Activated naive CD8-positive, alpha-beta T cell (primary cell): ENCODE results near the gene CACNA1B.
A peak's percentile ranks its signal among the peaks of the same experiment; 100 is the strongest.
"Not testable (repeated sequence)": the region's sequence is repeated elsewhere in the genome, so short reads cannot be mapped to it uniquely, and the experiment has no call there.

Experiments used
- H3K27ac Mint-ChIP-seq: one replicate; pipeline ENCODE4 v1.8.0; 2021; ENCODE audit warnings: mixed read lengths
- H3K27me3 Mint-ChIP-seq: one replicate; pipeline ENCODE4 v1.8.0; 2021; ENCODE audit warnings: mixed read lengths
- H3K36me3 Mint-ChIP-seq: one replicate; pipeline ENCODE4 v1.8.0; 2021; ENCODE audit warnings: mixed read lengths
- H3K4me1 Mint-ChIP-seq: one replicate; pipeline ENCODE4 v1.8.0; 2021; ENCODE audit warnings: low read depth, mixed read lengths
- H3K4me3 Mint-ChIP-seq: one replicate; pipeline ENCODE4 v1.8.0; 2021; ENCODE audit warnings: mild to moderate bottlenecking, mixed read lengths
- H3K9me3 Mint-ChIP-seq: one replicate; pipeline ENCODE4 v1.8.0; 2021; ENCODE audit warnings: low read depth, mixed read lengths

The CACNA1B gene

DNA sequence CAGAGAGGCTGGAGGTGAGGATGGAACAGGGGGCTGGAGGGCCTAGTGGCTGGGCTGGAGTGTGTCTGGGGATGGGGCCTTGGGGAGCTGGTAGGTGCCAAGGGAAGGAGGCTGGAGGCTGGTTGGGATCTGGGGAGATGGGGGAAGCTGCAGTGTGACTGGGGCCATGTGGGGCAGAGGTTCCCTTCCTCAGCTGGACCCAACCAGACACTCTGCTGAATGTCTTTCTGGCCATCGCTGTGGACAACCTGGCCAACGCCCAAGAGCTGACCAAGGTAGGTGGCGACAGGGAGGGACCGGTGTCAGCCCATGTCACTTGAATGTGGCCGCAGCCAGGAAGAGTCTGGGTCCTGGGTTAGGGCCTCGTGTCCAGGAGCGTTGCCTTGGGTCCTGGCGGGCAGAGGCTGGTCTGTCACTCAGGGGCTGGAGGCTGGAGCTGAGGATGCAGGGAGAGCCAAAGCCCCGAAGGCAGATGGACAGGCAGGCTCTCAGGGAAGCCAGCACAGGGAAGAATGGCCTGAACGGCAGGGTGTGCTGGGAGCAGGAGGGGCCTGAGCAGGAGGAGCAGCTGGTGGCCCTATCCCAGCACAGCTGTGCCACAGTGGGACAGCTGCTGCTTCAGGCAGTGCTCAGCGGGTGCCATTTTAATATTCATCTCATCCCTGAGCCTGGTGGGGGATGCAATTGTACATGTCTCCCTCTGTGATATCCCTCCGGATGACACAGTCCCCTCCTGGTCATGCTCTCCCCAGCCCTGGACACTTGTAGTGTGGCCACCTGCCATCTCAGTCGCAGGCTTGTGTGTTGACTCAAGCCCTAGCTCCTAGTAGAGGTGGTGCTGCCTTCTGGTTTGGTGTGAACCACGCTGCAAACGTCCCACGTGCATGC lies 132.5 kb downstream of the CACNA1B start:
- Mint-ChIP-seq H3K27me3 (peaks cover 2% of the 10 kb centered on the region), H3K9me3 (no peaks in the 10 kb centered on the region), H3K27ac (no peak overlapping the region), H3K36me3 (no peaks in the 10 kb centered on the region), H3K4me1 (no peaks in the 10 kb centered on the region), H3K4me3 (no peak overlapping the region)

DNA sequence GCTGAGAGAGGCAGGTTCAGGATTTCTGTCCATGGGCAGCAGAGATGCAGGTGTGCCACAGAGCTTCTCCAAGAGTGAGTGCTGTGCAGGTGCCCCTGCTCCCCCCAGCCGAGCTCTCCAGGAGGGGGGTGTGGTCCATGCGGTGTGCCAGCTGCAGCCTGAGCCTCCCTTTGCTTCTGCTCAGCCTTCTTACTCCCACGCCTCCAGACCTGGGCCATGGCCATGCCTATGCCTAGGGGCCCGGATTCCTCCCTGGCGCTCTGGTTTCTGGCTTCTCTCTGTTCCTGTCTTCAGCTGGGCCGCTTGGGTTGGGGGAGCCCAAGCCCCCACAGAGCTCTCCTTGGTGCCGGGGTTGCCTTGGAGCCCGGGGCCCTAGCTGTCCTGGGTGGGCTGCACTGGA lies 133.3 kb downstream of the CACNA1B start:
- no peak overlapping the region for H3K4me3 Mint-ChIP-seq
- no peaks in the 10 kb centered on the region for H3K4me1 Mint-ChIP-seq
- no peaks in the 10 kb centered on the region for H3K36me3 Mint-ChIP-seq
- H3K27me3 Mint-ChIP-seq = no peaks in the 10 kb centered on the region
- H3K9me3 Mint-ChIP-seq = no peaks in the 10 kb centered on the region
- no peak overlapping the region for H3K27ac Mint-ChIP-seq

- H3K4me3 Mint-ChIP-seq = no peak overlapping the region
- no peak overlapping the region for H3K27ac Mint-ChIP-seq
- H3K27me3 Mint-ChIP-seq = no peaks in the 10 kb centered on the region
- H3K4me1 Mint-ChIP-seq = no peaks in the 10 kb centered on the region
- no peaks in the 10 kb centered on the region for H3K36me3 Mint-ChIP-seq
- no peaks in the 10 kb centered on the region for H3K9me3 Mint-ChIP-seq
Measured at GRCh38 chr9:138011951-138012500, 134.4 kb downstream of the CACNA1B start.

- Mint-ChIP-seq H3K4me3 (no peak overlapping the region), H3K4me1 (no peaks in the 10 kb centered on the region), H3K27ac (no peak overlapping the region), H3K27me3 (no peaks in the 10 kb centered on the region), H3K36me3 (no peaks in the 10 kb centered on the region), H3K9me3 (no peaks in the 10 kb centered on the region)
Measured at GRCh38 chr9:138013273-138013672, 135.7 kb downstream of the CACNA1B start.

GRCh38 chr9:138013836-138014562 lies 136.4 kb downstream of the CACNA1B start:
- Mint-ChIP-seq H3K27ac (no peak overlapping the region), H3K4me3 (no peak overlapping the region), H3K36me3 (no peaks in the 10 kb centered on the region), H3K4me1 (no peaks in the 10 kb centered on the region), H3K9me3 (no peaks in the 10 kb centered on the region), H3K27me3 (no peaks in the 10 kb centered on the region)

DNA sequence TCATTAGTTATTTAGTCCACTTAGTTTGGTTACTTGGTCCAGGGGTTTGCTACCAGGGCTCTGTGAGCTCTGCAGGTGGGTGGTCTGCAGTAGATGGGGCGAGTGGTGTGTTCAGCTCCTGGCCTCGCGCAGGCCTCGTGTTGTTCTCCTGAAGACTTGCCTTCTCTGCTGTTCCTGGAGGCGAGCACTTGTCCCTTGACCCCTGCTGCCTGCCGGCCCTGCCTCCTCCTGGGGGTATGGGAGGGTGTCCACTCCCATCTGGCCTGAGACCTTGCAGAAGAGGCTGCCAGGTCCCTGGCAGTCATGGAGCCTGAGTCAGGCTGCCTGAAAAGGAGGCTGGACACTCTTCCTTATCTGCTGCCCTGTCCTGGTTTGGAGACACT lies 137.0 kb downstream of the CACNA1B start:
- no peak overlapping the region for H3K27ac Mint-ChIP-seq
- no peak overlapping the region for H3K4me3 Mint-ChIP-seq
- no peaks in the 10 kb centered on the region for H3K27me3 Mint-ChIP-seq
- no peaks in the 10 kb centered on the region for H3K36me3 Mint-ChIP-seq
- no peaks in the 10 kb centered on the region for H3K4me1 Mint-ChIP-seq
- no peaks in the 10 kb centered on the region for H3K9me3 Mint-ChIP-seq

GRCh38 chr9:138015021-138015829 lies 137.6 kb downstream of the CACNA1B start:
- no peak overlapping the region for H3K27ac Mint-ChIP-seq
- no peak overlapping the region for H3K4me3 Mint-ChIP-seq
- no peaks in the 10 kb centered on the region for H3K4me1 Mint-ChIP-seq
- no peaks in the 10 kb centered on the region for H3K9me3 Mint-ChIP-seq
- no peaks in the 10 kb centered on the region for H3K27me3 Mint-ChIP-seq
- H3K36me3 Mint-ChIP-seq = no peaks in the 10 kb centered on the region

DNA sequence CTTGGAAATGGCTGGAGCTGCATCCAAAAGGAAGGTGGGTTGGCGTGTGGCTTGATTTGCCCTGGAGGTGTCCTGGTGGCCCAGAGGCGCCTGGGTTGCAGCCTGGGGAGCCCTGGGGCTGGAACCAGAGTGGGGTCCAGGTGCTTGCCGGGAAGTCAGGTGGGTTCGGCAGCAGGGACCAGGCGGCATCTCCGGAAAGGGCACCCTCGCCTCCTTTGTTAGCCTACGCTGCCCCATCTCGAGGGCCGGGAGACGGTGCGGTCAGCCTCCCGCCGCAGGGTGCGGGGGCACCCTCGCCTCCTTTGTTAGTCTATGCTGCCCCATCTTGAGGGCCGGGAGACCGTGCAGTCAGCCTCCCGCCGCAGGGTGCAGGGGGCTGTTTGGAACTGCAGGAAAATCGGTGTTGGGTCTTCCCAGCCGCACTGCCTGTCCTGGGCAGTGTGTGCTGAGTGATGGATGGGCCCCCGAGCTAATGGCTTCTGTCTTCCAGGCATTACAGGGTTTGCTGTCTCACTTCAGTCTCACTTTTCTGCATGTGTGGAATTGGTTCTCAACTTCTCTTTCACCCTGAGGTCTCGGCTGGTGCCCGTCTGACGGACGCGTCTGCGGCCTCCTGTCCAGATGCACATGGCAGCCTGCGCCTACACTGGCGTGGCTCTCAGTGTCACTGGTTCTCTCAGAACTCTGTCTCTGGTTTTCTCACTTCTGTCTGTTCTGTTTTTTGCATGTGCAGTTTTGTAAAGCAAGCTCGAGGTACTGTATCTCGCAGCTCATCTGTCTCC lies 139.0 kb downstream of the CACNA1B start:
- Mint-ChIP-seq H3K4me3 (no peak overlapping the region), H3K36me3 (no peaks in the 10 kb centered on the region), H3K9me3 (no peaks in the 10 kb centered on the region), H3K27ac (no peak overlapping the region), H3K27me3 (no peaks in the 10 kb centered on the region), H3K4me1 (no peaks in the 10 kb centered on the region)

- peaks cover 3% of the 10 kb centered on the region for H3K27me3 Mint-ChIP-seq
- H3K36me3 Mint-ChIP-seq = no peaks in the 10 kb centered on the region
- H3K4me1 Mint-ChIP-seq = no peaks in the 10 kb centered on the region
- no peaks in the 10 kb centered on the region for H3K9me3 Mint-ChIP-seq
- H3K4me3 Mint-ChIP-seq = no peak overlapping the region
- H3K27ac Mint-ChIP-seq = no peak overlapping the region
Measured at GRCh38 chr9:138017200-138017599, 139.6 kb downstream of the CACNA1B start.

DNA sequence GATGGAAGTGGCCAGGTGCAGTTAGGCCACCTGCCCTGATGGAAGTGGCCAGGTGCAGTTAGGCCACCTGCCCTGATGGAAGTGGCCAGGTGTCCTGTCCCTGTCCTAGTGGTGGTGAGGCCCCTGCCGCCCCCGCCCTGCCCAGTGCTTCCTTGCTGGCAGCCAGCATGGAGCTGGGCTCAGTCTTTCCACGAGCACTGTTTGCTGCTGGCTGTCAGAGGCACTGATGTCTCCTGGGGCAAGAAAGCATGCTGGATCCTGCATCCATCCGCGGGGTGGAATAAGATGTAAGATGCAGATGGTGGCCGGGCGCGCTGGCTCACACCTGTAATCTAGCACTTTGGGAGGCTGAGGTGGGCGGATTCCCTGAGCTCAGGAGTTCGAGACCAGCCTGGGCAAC lies 141.9 kb downstream of the CACNA1B start:
- not testable (repeated sequence) for H3K9me3 Mint-ChIP-seq

DNA sequence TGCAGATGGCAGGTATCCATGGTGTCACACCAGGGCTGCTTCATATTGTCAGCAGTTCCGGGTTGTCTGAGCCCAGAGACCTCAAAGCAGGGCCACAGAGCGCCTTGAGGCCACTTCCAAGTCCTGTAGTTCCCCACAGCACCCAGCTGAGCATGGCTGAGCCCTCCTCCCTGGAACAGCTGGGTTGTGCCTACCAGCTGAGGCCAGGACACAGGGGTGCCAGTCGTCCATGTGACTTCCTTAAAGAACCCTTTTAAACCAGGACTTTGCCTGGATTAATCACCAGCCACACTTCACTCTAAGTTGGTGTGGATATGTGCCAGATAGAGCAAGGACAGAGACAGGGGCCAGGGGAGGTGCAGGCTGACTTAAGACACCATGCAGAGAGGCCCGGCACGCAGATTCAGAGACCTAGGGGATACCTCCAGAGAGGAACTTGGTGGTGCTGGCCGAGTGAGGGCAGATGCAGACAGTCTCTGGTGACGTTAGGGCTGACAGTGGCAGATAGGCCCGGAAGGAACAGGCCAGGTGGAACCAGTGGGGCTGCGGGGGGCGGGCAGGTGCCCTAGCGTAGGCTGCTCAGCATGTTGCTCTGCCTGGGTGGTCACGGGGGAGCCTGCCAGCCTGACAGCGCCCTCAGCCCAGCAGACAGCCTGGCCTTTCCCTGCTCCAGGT lies 142.7 kb downstream of the CACNA1B start:
- Mint-ChIP-seq H3K4me3 (no peak overlapping the region), H3K36me3 (no peaks in the 10 kb centered on the region), H3K27me3 (peaks cover 8% of the 10 kb centered on the region), H3K4me1 (no peaks in the 10 kb centered on the region), H3K27ac (no peak overlapping the region), H3K9me3 (no peaks in the 10 kb centered on the region)

More for the DNA sequence above, 141.9 kb downstream of the CACNA1B start:
- H3K27ac Mint-ChIP-seq, H3K27me3 Mint-ChIP-seq, H3K4me1 Mint-ChIP-seq, H3K36me3 Mint-ChIP-seq, H3K4me3 Mint-ChIP-seq: not testable (repeated sequence)

DNA sequence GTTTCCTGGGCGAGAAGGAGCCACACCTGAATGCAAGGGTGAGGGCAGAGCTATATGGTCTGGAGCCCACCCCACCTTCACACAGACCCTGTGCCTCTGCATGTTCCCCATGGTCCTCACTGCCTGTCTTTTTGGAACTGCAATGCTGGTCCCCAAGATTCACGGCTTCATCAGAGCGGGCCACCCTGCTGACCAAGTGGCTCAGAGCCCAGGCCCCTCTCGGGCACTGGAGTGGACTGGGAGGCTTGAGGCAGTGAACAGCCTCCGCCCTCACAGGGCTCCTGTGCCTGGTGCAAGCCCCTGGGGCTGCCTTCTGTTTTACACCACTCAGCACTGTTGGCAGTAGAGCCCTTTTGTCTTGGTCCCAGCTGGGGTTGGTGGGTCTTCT lies 143.2 kb downstream of the CACNA1B start:
- Mint-ChIP-seq H3K4me1 (no peaks in the 10 kb centered on the region), H3K27ac (no peak overlapping the region), H3K27me3 (peaks cover 11% of the 10 kb centered on the region), H3K9me3 (no peaks in the 10 kb centered on the region), H3K36me3 (no peaks in the 10 kb centered on the region), H3K4me3 (no peak overlapping the region)

GRCh38 chr9:138021251-138022056 lies 143.9 kb downstream of the CACNA1B start:
- Mint-ChIP-seq H3K4me1 (no peaks in the 10 kb centered on the region), H3K27ac (no peak overlapping the region), H3K9me3 (no peaks in the 10 kb centered on the region), H3K36me3 (no peaks in the 10 kb centered on the region), H3K27me3 (peaks cover 17% of the 10 kb centered on the region), H3K4me3 (peak overlapping the region; percentile 60)
